Transverse colon (tissue), 3 donors: ENCODE data around the gene ANAPC2.

Source experiments
- EP300 ChIP-seq: sonication (generic); formaldehyde crosslinking; IDR thresholded peaks from one replicate; pipeline ENCODE4 v1.6.1; 2017; ENCODE audit warnings: antibody characterized with exemption, low read depth
- POLR2A ChIP-seq: fragments of 450-650 bp; IDR thresholded peaks from one replicate; pipeline ENCODE4 v1.6.1; 2016; ENCODE audit warnings: antibody characterized with exemption, mild to moderate bottlenecking, moderate library complexity
- TF ChIP-seq, protein P1 (sequence below), 5 experiments: fragments of 200-600 bp in 3 of 5; fragments of 450-650 bp in 2 of 5; sonication (generic) in 3 of 5; IDR thresholded peaks; 1 replicate in 2 of 5; 2 replicates in 3 of 5; pipeline ENCODE4 v1.5.1; 2016 to 2017; ENCODE audit warnings: antibody characterized with exemption in 5 of 5, inconsistent platforms in 3 of 5, mild to moderate bottlenecking in 2 of 5, moderate library complexity in 1 of 5

DNA sequence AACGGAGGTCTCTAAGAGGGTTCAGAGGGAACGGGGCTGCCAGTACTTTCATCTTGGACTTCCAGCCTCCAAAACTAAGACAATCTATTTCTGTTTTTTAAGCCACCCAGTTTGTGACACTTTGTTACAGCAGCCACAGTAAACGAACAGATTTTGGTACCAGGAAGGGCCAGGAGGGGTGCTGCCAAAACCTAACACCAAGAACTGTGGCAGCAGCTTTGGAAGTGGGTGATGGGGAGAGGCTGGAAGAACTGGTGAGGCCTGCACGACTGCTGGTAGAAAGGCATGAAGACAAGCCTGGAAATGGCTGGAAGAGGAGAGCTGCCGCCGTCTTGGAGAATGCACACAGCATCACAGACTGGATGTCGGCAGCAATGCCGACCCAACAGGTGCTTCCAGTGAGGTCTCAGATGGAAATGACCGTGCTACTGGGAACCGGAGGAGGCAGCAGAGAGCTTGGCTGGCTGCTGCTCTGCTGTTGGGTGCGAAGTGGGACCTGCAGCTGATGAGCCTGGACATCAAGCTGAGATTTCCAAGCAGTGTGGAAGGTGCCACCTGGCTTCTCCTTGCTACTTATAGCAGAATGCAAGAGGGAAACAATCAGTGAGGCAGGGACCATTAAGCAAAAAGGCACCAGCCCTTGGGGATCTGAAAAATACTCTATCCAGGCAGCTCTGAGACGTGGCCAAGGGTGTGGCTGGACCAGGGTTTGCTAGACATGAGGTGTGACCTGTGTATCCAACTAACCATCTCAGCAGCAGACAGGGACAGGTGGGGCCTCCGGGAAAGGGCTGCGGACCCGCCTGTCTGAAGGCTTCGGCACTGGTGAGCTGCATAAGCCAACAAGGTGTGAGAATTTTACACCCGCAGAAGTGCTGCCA lies 11.8 kb downstream of the ANAPC2 start:
- TF ChIP-seq EP300: no peak
- TF ChIP-seq POLR2A: no peak
- TF ChIP-seq, protein P1, sequence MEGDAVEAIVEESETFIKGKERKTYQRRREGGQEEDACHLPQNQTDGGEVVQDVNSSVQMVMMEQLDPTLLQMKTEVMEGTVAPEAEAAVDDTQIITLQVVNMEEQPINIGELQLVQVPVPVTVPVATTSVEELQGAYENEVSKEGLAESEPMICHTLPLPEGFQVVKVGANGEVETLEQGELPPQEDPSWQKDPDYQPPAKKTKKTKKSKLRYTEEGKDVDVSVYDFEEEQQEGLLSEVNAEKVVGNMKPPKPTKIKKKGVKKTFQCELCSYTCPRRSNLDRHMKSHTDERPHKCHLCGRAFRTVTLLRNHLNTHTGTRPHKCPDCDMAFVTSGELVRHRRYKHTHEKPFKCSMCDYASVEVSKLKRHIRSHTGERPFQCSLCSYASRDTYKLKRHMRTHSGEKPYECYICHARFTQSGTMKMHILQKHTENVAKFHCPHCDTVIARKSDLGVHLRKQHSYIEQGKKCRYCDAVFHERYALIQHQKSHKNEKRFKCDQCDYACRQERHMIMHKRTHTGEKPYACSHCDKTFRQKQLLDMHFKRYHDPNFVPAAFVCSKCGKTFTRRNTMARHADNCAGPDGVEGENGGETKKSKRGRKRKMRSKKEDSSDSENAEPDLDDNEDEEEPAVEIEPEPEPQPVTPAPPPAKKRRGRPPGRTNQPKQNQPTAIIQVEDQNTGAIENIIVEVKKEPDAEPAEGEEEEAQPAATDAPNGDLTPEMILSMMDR (IDR thresholded peaks at IDR 0.05): peak; percentile 40 to 78 (median 55)
